ENCODE results near the gene ATN1.

Gene ATN1

DNA sequence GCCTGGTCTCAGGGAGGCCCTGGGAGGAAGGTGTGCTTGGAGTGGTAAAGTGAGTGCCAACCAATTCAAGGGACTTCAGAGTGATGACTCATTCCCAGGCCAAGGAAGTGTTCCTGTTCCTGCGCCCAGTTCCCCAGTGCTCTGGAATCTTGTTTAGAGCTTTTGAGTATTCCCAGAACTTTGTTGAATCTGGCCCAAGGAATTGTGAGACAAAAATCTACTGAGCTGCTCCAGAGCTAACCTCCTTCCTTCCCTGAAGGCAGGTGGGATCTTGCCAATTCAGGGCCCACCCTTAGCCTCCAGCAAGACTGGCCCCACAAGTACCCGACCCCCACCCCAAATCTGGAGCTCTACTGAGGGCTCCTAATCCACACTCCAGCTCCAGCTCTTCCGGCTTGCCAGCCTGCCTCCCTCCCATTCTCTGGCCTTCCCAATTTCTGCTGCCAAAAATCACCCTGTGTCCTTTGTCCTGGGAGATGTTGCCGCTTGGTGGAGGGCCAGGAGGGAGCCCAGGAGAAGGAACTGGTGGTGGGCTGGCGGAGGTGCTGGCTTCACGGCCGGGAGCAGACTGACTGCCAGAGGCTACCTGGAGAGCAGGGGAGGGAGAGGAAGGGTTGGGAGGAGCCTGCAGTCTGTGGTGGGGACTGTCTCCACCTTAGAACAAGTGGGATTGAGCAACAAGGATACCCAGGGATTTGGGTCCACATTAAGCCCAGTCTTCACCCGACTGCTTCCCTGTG, 2.0 kb upstream of the ATN1 start:
- no peak overlapping the region for H3K4me3 ChIP-seq (ENCODE audit: low read depth, low read length)
- TF ChIP-seq, protein P1, sequence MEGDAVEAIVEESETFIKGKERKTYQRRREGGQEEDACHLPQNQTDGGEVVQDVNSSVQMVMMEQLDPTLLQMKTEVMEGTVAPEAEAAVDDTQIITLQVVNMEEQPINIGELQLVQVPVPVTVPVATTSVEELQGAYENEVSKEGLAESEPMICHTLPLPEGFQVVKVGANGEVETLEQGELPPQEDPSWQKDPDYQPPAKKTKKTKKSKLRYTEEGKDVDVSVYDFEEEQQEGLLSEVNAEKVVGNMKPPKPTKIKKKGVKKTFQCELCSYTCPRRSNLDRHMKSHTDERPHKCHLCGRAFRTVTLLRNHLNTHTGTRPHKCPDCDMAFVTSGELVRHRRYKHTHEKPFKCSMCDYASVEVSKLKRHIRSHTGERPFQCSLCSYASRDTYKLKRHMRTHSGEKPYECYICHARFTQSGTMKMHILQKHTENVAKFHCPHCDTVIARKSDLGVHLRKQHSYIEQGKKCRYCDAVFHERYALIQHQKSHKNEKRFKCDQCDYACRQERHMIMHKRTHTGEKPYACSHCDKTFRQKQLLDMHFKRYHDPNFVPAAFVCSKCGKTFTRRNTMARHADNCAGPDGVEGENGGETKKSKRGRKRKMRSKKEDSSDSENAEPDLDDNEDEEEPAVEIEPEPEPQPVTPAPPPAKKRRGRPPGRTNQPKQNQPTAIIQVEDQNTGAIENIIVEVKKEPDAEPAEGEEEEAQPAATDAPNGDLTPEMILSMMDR (IDR thresholded peaks at IDR 0.05; ENCODE audit: borderline replicate concordance, insufficient read depth, low read depth, low read length): no peak

DNA sequence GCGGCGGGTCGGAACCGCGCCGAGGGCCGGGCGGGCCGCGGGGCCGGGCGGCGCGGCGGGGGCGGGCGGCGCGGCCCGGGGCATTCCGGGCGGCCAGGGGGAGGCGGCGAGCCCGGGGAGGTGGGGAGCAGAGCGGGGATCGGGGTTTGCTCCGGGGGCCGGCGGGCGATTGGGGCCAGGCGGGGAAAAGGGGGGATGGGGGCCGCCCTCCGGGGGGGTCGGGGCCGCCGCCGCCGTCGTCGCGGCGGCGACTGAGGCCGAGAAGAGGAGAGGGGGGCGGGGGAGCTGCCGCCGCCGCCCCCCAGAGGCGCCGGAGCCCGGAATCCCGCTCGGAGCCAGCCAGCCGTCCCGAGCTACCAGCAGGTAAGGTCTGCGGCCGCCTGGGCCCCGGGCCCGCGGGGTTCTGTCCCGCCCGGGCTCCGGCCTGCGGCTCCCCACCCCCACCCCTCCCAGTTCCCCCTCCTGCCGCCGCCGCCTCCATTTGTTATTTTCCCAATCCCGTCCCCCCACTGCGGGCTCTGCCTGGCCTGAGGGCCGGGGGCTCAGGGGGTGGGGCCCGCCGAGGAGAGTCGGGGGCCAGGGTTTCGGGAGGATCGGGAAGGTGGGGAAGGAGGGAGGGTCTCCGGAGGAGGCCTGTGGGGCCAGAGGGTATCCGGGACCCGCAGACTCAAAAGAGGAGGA, 403 bp downstream of the ATN1 start:
- TF ChIP-seq, protein P1 (IDR thresholded peaks at IDR 0.05; ENCODE audit: borderline replicate concordance, insufficient read depth, low read depth, low read length): no peak
- peak overlapping the region; percentile 85 for H3K4me3 ChIP-seq (ENCODE audit: low read depth, low read length)

DNA sequence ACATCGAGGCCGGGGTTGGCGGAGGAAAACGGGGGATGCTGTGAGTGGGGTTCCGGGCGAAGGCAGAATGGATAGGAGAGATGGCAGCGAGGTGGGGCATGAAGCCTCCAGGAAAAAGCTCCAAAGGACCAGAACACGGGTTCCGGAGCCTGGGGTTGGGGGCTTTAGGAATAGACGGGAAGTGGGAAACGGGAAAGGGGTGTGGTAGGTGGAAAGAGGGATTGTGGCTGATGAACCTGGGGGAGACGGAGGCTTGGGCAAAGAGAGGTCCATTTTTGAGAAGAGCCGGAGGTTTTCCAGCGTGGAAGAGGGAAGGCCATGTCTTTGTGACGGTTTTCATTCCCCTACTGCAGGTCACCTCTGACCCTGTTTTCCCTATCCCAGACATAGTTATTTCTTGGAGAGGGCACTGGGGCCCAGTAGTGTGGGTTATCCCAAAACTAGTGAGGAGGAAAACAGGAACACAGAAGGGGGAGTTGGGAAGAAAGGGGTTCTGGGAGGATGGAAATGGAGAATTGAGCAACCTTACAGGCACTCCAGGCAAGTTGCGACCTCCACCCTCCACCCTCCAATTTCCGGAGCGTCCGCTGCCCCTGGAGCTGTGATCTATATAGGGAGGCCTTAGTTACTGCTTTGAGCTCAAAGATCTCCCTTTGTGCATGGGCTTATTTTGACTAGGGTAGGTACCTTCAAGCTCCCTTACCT, 1.1 kb downstream of the ATN1 start:
- H3K4me3 ChIP-seq (ENCODE audit: low read depth, low read length): peak overlapping the region; percentile 85
- TF ChIP-seq, protein P1 (IDR thresholded peaks at IDR 0.05; ENCODE audit: borderline replicate concordance, insufficient read depth, low read depth, low read length): no peak

DNA sequence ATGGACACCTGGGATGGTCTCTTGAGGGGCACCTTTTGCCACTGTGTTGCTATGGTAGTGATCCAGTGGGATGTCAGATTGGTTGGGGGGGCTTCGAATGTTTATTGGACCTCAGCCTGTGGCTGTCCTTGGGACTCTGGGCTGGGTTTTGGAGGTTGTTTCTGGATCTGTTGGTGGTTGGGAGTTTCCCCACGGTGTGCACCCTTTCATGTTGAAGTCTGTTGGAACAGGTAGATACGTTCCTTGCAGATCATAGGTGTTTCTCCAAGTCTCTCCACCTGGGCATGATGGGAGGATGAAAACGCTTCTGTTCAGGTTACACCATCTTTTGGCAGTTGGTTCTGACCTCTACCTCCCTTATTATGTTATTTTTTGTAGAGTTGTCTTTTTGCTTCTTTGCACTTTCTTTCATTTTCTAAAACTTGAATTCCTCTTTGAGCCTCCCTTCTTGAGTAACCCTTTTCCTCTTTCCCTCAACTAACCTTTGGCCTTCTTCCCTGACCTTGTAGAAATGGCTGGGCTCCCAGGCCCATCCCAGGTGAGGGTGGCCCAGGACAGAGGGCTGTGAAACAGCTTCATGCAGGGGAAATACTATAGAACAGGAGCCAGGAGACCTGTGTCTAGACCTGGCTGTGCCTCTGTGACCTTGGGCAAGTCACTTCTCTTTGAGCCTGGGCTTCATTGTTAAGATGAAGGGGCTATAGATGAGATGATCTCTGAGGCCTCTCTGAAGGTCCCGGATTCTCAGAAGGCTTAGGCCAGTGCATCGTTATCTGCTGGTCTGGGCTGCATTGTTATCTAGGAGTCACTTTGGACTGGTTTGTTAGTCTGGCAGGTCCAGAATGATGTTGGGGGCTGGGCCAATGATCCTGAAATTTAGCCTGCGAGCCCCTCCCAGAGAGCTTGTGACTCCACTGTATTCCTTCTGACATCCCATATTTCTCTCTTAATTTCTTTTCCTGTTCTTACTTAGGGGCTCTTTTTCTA, 2.0 kb downstream of the ATN1 start:
- TF ChIP-seq, protein P1 (IDR thresholded peaks at IDR 0.05; ENCODE audit: borderline replicate concordance, insufficient read depth, low read depth, low read length): no peak
- peak overlapping the region; percentile 85 for H3K4me3 ChIP-seq (ENCODE audit: low read depth, low read length)

DNA sequence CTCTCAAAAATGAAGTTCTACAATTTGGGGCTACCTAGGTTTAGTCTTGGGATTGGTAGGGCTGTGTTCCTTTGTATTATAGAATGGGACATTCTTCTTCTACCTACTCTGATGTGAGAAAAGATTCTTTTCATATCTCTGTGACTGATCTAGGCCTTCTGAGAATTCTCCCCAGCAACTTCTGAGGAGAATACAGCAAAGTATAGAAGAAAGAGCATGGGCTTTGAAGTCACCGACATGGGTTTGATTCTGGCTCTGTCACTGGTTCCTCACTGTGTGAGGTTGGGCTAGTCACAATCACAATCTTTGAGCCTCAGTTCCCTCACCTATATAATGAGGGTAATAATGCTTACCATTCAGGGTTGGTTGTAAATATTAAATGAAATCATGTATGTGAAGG, 5.0 kb downstream of the ATN1 start:
- H3K4me3 ChIP-seq (ENCODE audit: low read depth, low read length): no peak overlapping the region
- TF ChIP-seq, protein P1 (IDR thresholded peaks at IDR 0.05; ENCODE audit: borderline replicate concordance, insufficient read depth, low read depth, low read length): no peak

DNA sequence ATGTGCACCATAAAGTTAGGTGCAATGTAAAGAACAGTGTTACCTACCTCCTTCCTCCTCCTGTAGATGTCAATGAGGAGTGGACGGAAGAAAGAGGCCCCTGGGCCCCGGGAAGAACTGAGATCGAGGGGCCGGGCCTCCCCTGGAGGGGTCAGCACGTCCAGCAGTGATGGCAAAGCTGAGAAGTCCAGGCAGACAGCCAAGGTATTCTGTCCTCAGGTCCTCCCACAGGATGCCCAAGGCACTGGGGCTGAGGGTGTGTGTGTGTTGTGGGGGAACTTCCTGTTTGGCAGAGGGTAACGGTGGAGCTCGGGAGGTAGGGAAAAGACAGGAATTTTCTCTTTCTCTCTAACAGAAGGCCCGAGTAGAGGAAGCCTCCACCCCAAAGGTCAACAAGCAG, 6.4 kb downstream of the ATN1 start:
- TF ChIP-seq, protein P1 (IDR thresholded peaks at IDR 0.05; ENCODE audit: borderline replicate concordance, insufficient read depth, low read depth, low read length): no peak
- H3K4me3 ChIP-seq (ENCODE audit: low read depth, low read length): no peak overlapping the region
